Thyroid gland (tissue), 4 donors: ENCODE results near the gene TRIOBP. TPM values are rescaled to one million over a fixed set of nuclear protein-coding genes. Genes with fewer than 3 reads are reported as not detected.

ENCODE experiments used
- DNase-seq, 2 donors: peaks; one replicate each; pipeline ENCODE4 v3.0.0-alpha.2; 2019
- H3K27ac ChIP-seq, 3 donors: fragments of 200-600 bp; sonication (generic); 1 replicate in 2 of 3; 2 replicates in 1 of 3; pipeline ENCODE4 v1.5.1; 2016 to 2019; ENCODE audit warnings: mild to moderate bottlenecking in 1 of 3, moderate library complexity in 1 of 3
- H3K27me3 ChIP-seq: fragments of 200-600 bp; sonication (generic); one replicate; pipeline ENCODE4 v1.5.1; 2019
- H3K36me3 ChIP-seq, 2 donors: fragments of 200-600 bp; sonication (generic); one replicate each; pipeline ENCODE4 v1.5.1; 2016 to 2019
- H3K4me1 ChIP-seq, 2 donors: fragments of 200-600 bp; sonication (generic); one replicate each; pipeline ENCODE4 v1.5.1; 2017 to 2019
- H3K4me3 ChIP-seq, 3 donors: fragments of 200-600 bp; sonication (generic); replicated peaks in 1 of 3; 1 replicate in 2 of 3; 2 replicates in 1 of 3; pipeline ENCODE4 v1.5.1; 2016; ENCODE audit warnings: mild to moderate bottlenecking in 1 of 3
- H3K9me3 ChIP-seq: fragments of 200-600 bp; sonication (generic); one replicate; pipeline ENCODE4 v1.5.1; 2017
- POLR2A ChIP-seq, 2 donors: fragments of 450-650 bp; IDR thresholded peaks; one replicate each; pipeline ENCODE4 v1.6.1; 2017; ENCODE audit warnings: antibody characterized with exemption in 2 of 2, mild to moderate bottlenecking in 2 of 2, moderate library complexity in 1 of 2
- WGBS, 2 donors: methylation state at CpG; one replicate each; pipeline ENCODE4 v1.1.5; 2017; 5-methylcytosine and 5-hydroxymethylcytosine counted together
- intact Hi-C: fragments of 100-400 bp; cut with DNase I; formaldehyde crosslinking; loops from one replicate; pipeline ENCODE4 v1.15.1; 2023
- total RNA-seq, 4 donors: library from RNA; depleted of rRNA; stranded (reverse); fragments of >200 nt; gene quantifications; one replicate each; pipeline ENCODE4 v1.2.3, GENCODE V29; 2016
- TF ChIP-seq, protein P1 (sequence below), 6 experiments: fragments of 200-600 bp in 3 of 6; fragments of 450-650 bp in 3 of 6; sonication (generic) in 3 of 6; IDR thresholded peaks; one replicate each; pipeline ENCODE4 v1.5.1; 2016 to 2019; ENCODE audit warnings: antibody characterized with exemption in 6 of 6, mild to moderate bottlenecking in 2 of 6, inconsistent platforms in 1 of 6, moderate library complexity in 1 of 6

Gene TRIOBP
- total RNA-seq, 4 donors from 2014 or later = 120 to 150 (median 140) TPM

DNA sequence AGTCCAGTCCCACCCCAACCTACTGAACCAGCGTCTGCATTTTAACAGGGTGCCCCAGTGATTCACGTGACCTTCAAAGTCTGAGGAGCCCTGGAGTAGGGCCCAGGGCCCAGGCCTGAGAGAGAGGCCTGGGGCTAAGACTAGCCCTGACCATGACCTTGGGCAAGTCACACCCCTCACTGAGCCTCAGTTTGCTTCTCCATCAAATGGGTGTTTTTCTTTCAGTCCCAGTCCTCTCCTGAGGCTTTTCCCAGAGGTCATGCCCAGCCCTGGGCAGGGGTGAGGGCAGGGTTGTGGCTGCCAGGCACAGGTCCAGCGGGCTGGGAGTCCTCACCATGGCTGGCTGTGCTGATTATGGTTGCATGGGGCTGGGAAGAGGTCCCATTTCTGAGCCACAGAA lies 77.9 kb downstream of the TRIOBP start:
- DNase-seq = no peak
- H3K36me3 ChIP-seq = peaks cover 20 to 28% of the 10 kb centered on the region in 2 donors
- H3K9me3 ChIP-seq = no peaks in the 10 kb centered on the region
- no peak for TF ChIP-seq POLR2A (IDR thresholded peaks at IDR 0.05)
- TF ChIP-seq, protein P1, sequence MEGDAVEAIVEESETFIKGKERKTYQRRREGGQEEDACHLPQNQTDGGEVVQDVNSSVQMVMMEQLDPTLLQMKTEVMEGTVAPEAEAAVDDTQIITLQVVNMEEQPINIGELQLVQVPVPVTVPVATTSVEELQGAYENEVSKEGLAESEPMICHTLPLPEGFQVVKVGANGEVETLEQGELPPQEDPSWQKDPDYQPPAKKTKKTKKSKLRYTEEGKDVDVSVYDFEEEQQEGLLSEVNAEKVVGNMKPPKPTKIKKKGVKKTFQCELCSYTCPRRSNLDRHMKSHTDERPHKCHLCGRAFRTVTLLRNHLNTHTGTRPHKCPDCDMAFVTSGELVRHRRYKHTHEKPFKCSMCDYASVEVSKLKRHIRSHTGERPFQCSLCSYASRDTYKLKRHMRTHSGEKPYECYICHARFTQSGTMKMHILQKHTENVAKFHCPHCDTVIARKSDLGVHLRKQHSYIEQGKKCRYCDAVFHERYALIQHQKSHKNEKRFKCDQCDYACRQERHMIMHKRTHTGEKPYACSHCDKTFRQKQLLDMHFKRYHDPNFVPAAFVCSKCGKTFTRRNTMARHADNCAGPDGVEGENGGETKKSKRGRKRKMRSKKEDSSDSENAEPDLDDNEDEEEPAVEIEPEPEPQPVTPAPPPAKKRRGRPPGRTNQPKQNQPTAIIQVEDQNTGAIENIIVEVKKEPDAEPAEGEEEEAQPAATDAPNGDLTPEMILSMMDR (IDR thresholded peaks at IDR 0.05) = no peak
- intact Hi-C loops = no loop called here
- no peak overlapping the region for H3K4me3 ChIP-seq
- peaks cover 19% of the 10 kb centered on the region in 2 donors for H3K4me1 ChIP-seq
- H3K27ac ChIP-seq = peak overlapping the region in 1 of 3 donors; percentile 44
- H3K27me3 ChIP-seq = no peaks in the 10 kb centered on the region
- 83 to 95% methylated on average over 2 to 3 of the region's 3 CpGs for WGBS, 2 donors

DNA sequence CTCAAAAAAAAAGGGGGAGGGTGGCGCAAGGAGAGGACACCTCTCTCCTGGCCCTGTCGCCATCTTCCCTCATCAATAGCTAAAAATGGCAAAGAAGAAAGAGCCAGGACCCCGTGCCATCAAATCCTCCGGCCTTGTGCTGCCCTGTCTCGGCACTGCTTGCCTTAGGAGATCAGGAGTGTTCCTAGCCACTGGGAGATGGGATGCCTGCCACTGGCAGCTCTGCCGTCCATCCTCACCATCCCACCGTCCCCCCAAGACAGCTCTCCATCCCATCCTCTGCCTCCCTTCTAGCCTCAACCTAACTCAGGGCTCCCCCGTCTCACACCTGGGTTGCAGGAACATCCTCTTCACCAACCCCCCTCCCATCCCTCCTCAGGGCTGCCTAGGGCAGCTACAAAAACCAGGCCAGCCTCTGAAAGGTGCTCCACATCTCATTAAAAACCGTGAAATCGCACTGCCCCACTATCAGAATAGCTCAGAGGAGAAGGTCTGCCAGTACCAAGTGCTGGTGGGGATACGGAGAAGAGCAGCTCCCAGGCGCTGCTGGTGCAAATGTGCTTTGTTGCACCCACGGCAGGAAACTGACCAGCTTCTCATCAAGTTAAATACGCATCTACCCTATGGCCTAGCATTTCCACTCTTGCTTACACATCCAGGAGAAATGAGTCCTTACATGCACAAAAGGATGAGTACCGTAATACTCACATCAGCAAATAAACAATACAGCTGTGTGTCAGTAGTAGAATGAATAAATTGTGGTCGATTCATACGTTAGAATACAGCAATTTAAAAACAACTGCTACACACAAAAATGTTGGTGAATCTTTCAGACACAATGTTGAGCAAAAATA lies 79.2 kb downstream of the TRIOBP start:
- WGBS, 2 donors = 87 to 93% methylated on average over 13 to 17 of the region's 17 CpGs
- Histone ChIP-seq H3K9me3 (no peaks in the 10 kb centered on the region), H3K4me3 (no peak overlapping the region), H3K27ac (peak overlapping the region; percentile 80 to 86 (median 82)), H3K36me3 (peaks cover 16 to 26% of the 10 kb centered on the region in 2 donors), H3K4me1 (peaks cover 19 to 21% of the 10 kb centered on the region in 2 donors), H3K27me3 (no peaks in the 10 kb centered on the region)
- no peak for TF ChIP-seq POLR2A (IDR thresholded peaks at IDR 0.05)
- TF ChIP-seq, protein P1 (IDR thresholded peaks at IDR 0.05) = no peak
- intact Hi-C loops = no loop called here
- no peak for DNase-seq

DNA sequence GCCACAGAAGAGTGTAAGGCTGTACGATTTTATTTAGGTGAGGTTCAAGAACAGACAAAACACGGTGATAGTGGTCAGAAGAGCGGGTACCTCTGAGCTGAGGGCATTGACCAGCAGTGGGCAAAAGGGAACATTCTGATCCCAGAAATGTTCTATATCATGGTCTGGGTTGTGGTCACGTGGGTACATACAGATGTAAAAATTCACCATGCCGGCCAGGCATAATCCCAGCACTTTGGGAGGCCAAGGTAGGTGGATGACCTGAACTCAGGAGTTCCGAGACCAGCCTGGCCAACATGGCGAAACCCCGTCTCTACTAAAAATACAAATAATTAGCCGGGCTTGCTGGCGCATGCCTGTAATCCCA lies 79.8 kb downstream of the TRIOBP start:
- intact Hi-C loops = no loop called here
- peak overlapping the region; percentile 80 to 86 (median 82) for H3K27ac ChIP-seq
- WGBS, 2 donors = 73 to 77% methylated on average over 10 of the region's 10 CpGs

DNA sequence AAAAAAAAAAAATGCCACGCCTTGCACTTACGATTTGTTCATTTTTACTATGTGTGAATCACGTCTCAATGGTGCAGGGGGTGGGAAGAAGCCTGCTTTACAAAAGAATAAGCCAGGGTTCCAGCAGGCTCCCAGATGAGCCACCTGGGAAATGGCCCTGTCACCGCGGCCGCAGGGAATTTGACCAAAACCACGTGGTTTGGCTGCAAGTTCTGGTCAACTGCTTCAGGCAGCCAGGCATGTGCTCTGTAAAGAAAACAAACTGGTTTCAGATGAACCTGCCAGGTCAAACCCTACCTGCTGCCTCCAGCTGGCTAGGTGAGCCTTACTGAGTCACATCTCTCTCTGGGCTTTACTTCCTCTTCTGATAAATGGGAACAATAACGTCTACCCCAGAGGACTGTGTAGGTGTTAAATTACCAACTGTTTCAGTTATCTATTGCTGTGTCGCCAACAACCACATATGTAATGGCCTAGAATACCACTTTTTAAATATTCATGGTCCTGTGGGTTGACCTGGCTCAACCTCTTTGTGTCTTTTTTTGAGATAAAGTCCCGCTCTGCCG lies 80.4 kb downstream of the TRIOBP start:
- peaks cover 7 to 14% of the 10 kb centered on the region in 2 donors for H3K36me3 ChIP-seq
- intact Hi-C loops = no loop called here
- peak overlapping the region; percentile 80 to 86 (median 82) for H3K27ac ChIP-seq
- no peak overlapping the region for H3K4me3 ChIP-seq
- TF ChIP-seq, protein P1 (IDR thresholded peaks at IDR 0.05) = peak in 2 of 6 experiments; percentile 1 to 5
- TF ChIP-seq POLR2A (IDR thresholded peaks at IDR 0.05) = peak in 1 of 2 donors; percentile 29
- no peaks in the 10 kb centered on the region for H3K27me3 ChIP-seq
- H3K9me3 ChIP-seq = no peaks in the 10 kb centered on the region
- DNase-seq = peak; percentile 92 to 94
- 32 to 38% methylated on average over 7 to 11 of the region's 11 CpGs for WGBS, 2 donors
- peaks cover 19 to 32% of the 10 kb centered on the region in 2 donors for H3K4me1 ChIP-seq

More for the DNA sequence above, 79.8 kb downstream of the TRIOBP start:
- Histone ChIP-seq H3K4me1 (peaks cover 19 to 27% of the 10 kb centered on the region in 2 donors), H3K27me3 (no peaks in the 10 kb centered on the region), H3K36me3 (peaks cover 10 to 20% of the 10 kb centered on the region in 2 donors), H3K9me3 (no peaks in the 10 kb centered on the region), H3K4me3 (no peak overlapping the region)
- no peak for DNase-seq
- TF ChIP-seq POLR2A (IDR thresholded peaks at IDR 0.05) = no peak
- TF ChIP-seq, protein P1 (IDR thresholded peaks at IDR 0.05) = no peak
